PC-9 (cell line): ENCODE data around the gene STK32B.

Source experiments
- CTCF ChIP-seq: fragments of 200-600 bp; sonication (generic); conservative IDR thresholded peaks from 2 replicates; pipeline ENCODE4 v1.6.1; 2017; ENCODE audit warnings: mixed run types, antibody characterized with exemption, mild to moderate bottlenecking, moderate library complexity
- EZH2 ChIP-seq: fragments of 200-600 bp; sonication (generic); IDR thresholded peaks from 2 replicates; pipeline ENCODE4 v1.8.0; 2017; ENCODE audit warnings: antibody characterized with exemption, low read depth

GRCh38 chr4:5003372-5003857 lies 47.9 kb upstream of the STK32B start:
- no peak for TF ChIP-seq EZH2
- TF ChIP-seq CTCF = no peak
